GM12878 (cell line): ENCODE data around the gene INO80E. TPM values are rescaled to one million over a fixed set of nuclear protein-coding genes. Genes with fewer than 3 reads are reported as not detected.

Source experiments
- ATAC-seq: fragments of 200-7000 bp; cut with Tn5 transposase; 3 replicates; pipeline ENCODE4 v1.9.1; 2020; ENCODE audit warnings: mild to moderate bottlenecking, moderate library complexity
- BruUV-seq: library from RNA; stranded (reverse); fragments of 400-500 nt; replicated peaks from 2 replicates; lab custom pipeline; 2021; lab: Mats Ljungman, UMichigan
- CTCF ChIA-PET: fragments of 300-600 bp; sonication (Branson Sonifier 250); formaldehyde crosslinking; extraction: SDS; loops from one replicate; lab custom pipeline; 2021; ENCODE audit warnings: inconsistent platforms; lab: Yijun Ruan, JAX
- POLR2A ChIA-PET: fragments of 350-600 bp; formaldehyde crosslinking; extraction: SDS; loops from one replicate; lab custom pipeline; 2021; ENCODE audit warnings: inconsistent platforms; lab: Charles Lee
- RAD21 ChIA-PET: fragments of 300-600 bp; sonication (Branson Sonifier 250); formaldehyde crosslinking; loops from one replicate; lab custom pipeline; 2023; ENCODE audit warnings: antibody characterized with exemption; ENCODE audit not compliant: unreplicated experiment; lab: Charles Lee
- SMC1A ChIA-PET: fragments of 300-600 bp; sonication (Branson Sonifier 250); formaldehyde crosslinking; loops from one replicate; lab custom pipeline; 2023; ENCODE audit not compliant: unreplicated experiment, uncharacterized antibody; lab: Charles Lee
- DNase-seq: peaks from one replicate; pipeline ENCODE4 v3.0.0-alpha.2; 2011; ENCODE audit warnings: low read depth, low spot score
- FAIRE-seq: peaks from 3 replicates; lab custom pipeline; 2011; peaks lifted over from hg19 to GRCh38; lab: Jason Lieb, UNC
- H2AFZ ChIP-seq: 2 replicates; pipeline ENCODE4 v1.6.0; 2011; ENCODE audit warnings: low read depth, low read length, control low read depth; ENCODE audit not compliant: control insufficient read depth
- H3K27ac ChIP-seq: 2 replicates; pipeline ENCODE4 v1.5.1; 2011; ENCODE audit warnings: control low read depth; ENCODE audit not compliant: control insufficient read depth, insufficient read depth
- H3K27me3 ChIP-seq, 2 experiments: replicated peaks in 1 of 2; 2 replicates each; pipeline versions ENCODE4 v1.6.0 to v1.6.1; 2011; ENCODE audit warnings: low read length in 1 of 2; ENCODE audit not compliant: control insufficient read depth in 2 of 2, insufficient read depth in 2 of 2
- H3K36me3 ChIP-seq, 2 experiments: 2 replicates each; pipeline ENCODE4 v1.5.1; 2011; ENCODE audit warnings: low read length in 1 of 2; ENCODE audit not compliant: control insufficient read depth in 2 of 2, insufficient read depth in 2 of 2
- H3K4me1 ChIP-seq: 2 replicates; pipeline ENCODE4 v1.6.1; 2011; ENCODE audit warnings: mild to moderate bottlenecking, low read length, moderate library complexity, mixed read lengths; ENCODE audit not compliant: control insufficient read depth, insufficient read depth
- H3K4me2 ChIP-seq: 2 replicates; pipeline ENCODE4 v1.6.0; 2011; ENCODE audit warnings: control low read depth; ENCODE audit not compliant: control insufficient read depth, insufficient read depth
- H3K4me3 ChIP-seq: fragments of 200-600 bp; sonication (generic); 2 replicates; pipeline ENCODE4 v1.5.1; 2016
- H3K79me2 ChIP-seq: 2 replicates; pipeline ENCODE4 v1.6.0; 2011; ENCODE audit warnings: low read length; ENCODE audit not compliant: control insufficient read depth, insufficient read depth
- H3K9ac ChIP-seq: 2 replicates; pipeline ENCODE4 v1.8.0; 2011; ENCODE audit warnings: low read length, control low read depth, mixed read lengths; ENCODE audit not compliant: control insufficient read depth, insufficient read depth
- H3K9me3 ChIP-seq: replicated peaks from 3 replicates; pipeline ENCODE4 v1.5.1; 2011; ENCODE audit warnings: mild to moderate bottlenecking, low read length; ENCODE audit not compliant: control insufficient read depth, insufficient read depth
- H4K20me1 ChIP-seq: 2 replicates; pipeline ENCODE4 v1.6.0; 2011; ENCODE audit not compliant: control insufficient read depth, insufficient read depth
- BCL3 ChIP-seq: IDR thresholded peaks from 2 replicates; pipeline ENCODE4 v1.6.1; 2011; ENCODE audit warnings: borderline replicate concordance, low read depth, mild to moderate bottlenecking, moderate library complexity, low read length; ENCODE audit not compliant: insufficient read depth, poor library complexity, severe bottlenecking
- CEBPZ ChIP-seq: fragments of 150-350 bp; IDR thresholded peaks from 2 replicates; pipeline ENCODE4 v1.6.1; 2016; ENCODE audit warnings: low read depth, low read length
- IKZF1 ChIP-seq: fragments of 450-650 bp; conservative IDR thresholded peaks from 2 replicates; pipeline ENCODE4 v1.6.1; 2017; ENCODE audit warnings: antibody characterized with exemption, mild to moderate bottlenecking
- REST ChIP-seq: IDR thresholded peaks from 2 replicates; pipeline ENCODE4 v1.6.1; 2012; ENCODE audit warnings: mild to moderate bottlenecking, low read depth, low read length
- SREBF2 ChIP-seq: IDR thresholded peaks from 2 replicates; pipeline ENCODE4 v1.6.1; 2012; ENCODE audit warnings: mild to moderate bottlenecking, low read length
- STAT3 ChIP-seq: IDR thresholded peaks from 2 replicates; pipeline ENCODE4 v1.6.1; 2011; ENCODE audit warnings: low read depth, low read length, improper control_type of control experiment
- SUPT20H ChIP-seq: IDR thresholded peaks from 2 replicates; pipeline ENCODE4 v1.6.1; 2011; ENCODE audit warnings: low read depth, mild to moderate bottlenecking, low read length, moderate library complexity, borderline replicate concordance; ENCODE audit not compliant: control insufficient read depth
- ZNF622 ChIP-seq: fragments of 450-650 bp; IDR thresholded peaks from 2 replicates; pipeline ENCODE4 v1.6.1; 2017; ENCODE audit warnings: mild to moderate bottlenecking, inconsistent platforms
- WGBS: methylation state at CpG from one replicate; pipeline ENCODE4 v1.1.6; 2016; ENCODE audit warnings: low lambda C conversion rate; ENCODE audit not compliant: insufficient replicate concordance, insufficient coverage; ENCODE audit errors: missing lambda C conversion rate; 5-methylcytosine and 5-hydroxymethylcytosine counted together
- in situ Hi-C: fragments of 300-500 bp; cut with MboI; formaldehyde crosslinking; loops from 9 replicates; pipeline ENCODE4 v1.14.3; 2018; ENCODE audit warnings: mixed read lengths
- intact Hi-C: fragments of 100-400 bp; cut with micrococcal nuclease; formaldehyde crosslinking; loops from one replicate; pipeline ENCODE4 v1.14.2; 2022; ENCODE audit not compliant: unreplicated experiment
- polyA plus RNA-seq, 11 experiments: library from polyadenylated mRNA; depleted of rRNA in 4 of 11; unstranded in 6 of 11; stranded (reverse) in 5 of 11; fragments of >200 nt; fragmentation: Nextera tagmentation in 4 of 11; fragmentation: Illumina TruSeq in 1 of 11; extraction: Ambion mirVana in 4 of 11; extraction: Trizol in 1 of 11; gene quantifications; 1 replicate in 1 of 11; 2 replicates in 10 of 11; pipeline versions ENCODE4 v1.2.1 to v1.2.3, GENCODE V29; 2011 to 2016; ENCODE audit warnings: inconsistent platforms in 2 of 11, missing spikeins in 2 of 11, low read depth in 1 of 11
- total RNA-seq, 4 experiments: library from RNA; depleted of rRNA in 3 of 4; stranded (reverse); fragments of >200 nt in 3 of 4; fragmentation: Illumina TruSeq in 1 of 4; extraction: Trizol in 1 of 4; gene quantifications; 2 replicates each; pipeline versions ENCODE4 v1.2.1 to v1.2.3, GENCODE V29; 2013 to 2021

INO80E gene
- total and polyA plus RNA-seq, 10 of the 15 experiments (the other 5 are each of a cell fraction or from before 2014, with no cell fraction given), result 0.39 to 74.0 (median 33.0) TPM

- FAIRE-seq (no peak), ATAC-seq (no peak)
- no peak overlapping the region for H3K4me2 ChIP-seq
- H4K20me1 ChIP-seq, result no peaks in the 10 kb centered on the region
- no peaks in the 10 kb centered on the region for H3K79me2 ChIP-seq
- TF ChIP-seq STAT3, result no peak
- no peak for TF ChIP-seq CEBPZ
- no peak for TF ChIP-seq BCL3
- TF ChIP-seq SREBF2, result no peak
- no peak for TF ChIP-seq IKZF1
- no peak for TF ChIP-seq SUPT20H
- TF ChIP-seq ZNF622, result no peak
- no peak for TF ChIP-seq REST
- TF ChIP-seq, all 136 proteins: peak for 0
- intact Hi-C loops, result no loop called here
- WGBS, result 58% methylated on average over 11 of the region's 11 CpGs
- Histone ChIP-seq H3K36me3 (no peaks in the 10 kb centered on the region; a peak in 2 of 4 replicates), H3K4me1 (no peaks in the 10 kb centered on the region), H3K9ac (no peak overlapping the region), H2AFZ (no peak overlapping the region), H3K27ac (no peak overlapping the region), H3K4me3 (no peak overlapping the region), H3K27me3 (peaks cover 3 to 7% of the 10 kb centered on the region in 2 experiments; a peak in 3 of 4 replicates), H3K9me3 (no peaks in the 10 kb centered on the region)
- BruUV-seq, result no TSS peak
- in situ Hi-C loops, result loop anchor here (25.0 kb wide), 1 partner anchor 895 kb away; no protein-coding TSS in a partner anchor
- ChIA-PET POLR2A (no interaction called here), RAD21 (no interaction called here), SMC1A (no interaction called here), CTCF (no interaction called here)
- no peak for DNase-seq
Measured at GRCh38 chr16:30007378-30007895, 11.4 kb downstream of the INO80E start.
